ENCODE measurements around the gene HNRNPF. TPM values are rescaled to one million over a fixed set of nuclear protein-coding genes. Genes with fewer than 3 reads are reported as not detected.

The HNRNPF gene
- total and polyA plus RNA-seq, 4 donors: 79.1 to 237 (median 176) TPM

- 92 to 93% methylated on average over 47 to 49 of the region's 49 CpGs for WGBS, 2 donors
- peaks cover 0 to 3% (median 0%) of the 10 kb centered on the region in 5 donors for H3K4me1 ChIP-seq (ENCODE audit: control insufficient read depth in 5 of 5, insufficient read depth in 5 of 5, low read length in 5 of 5)
- no peak for TF ChIP-seq CTCF (IDR thresholded peaks at IDR 0.05; ENCODE audit: control extremely low read depth, extremely low read depth)
Observed at GRCh38 chr10:43342279-43343125, 66.5 kb downstream of the HNRNPF start.

DNA sequence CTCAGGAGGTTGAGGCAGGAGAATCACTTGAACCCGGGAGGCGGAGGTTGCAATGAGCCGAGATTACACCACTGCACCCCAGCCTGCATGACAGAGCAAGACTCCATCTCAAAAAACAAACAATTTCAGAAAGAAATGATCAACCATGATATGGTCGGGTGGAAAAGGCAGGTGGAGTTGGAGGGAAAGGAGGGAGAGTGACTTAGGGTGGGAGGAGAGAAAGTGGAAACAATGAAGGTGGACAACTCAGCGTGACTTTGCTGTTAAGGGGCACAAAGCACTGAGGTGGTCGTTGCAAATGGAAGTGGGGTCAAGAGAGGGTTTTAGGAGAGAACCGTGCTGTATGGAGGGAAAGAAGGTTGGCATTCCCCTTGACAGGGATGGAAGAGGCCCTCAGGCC is 67.5 kb downstream of the HNRNPF start:
- Histone ChIP-seq H3K9ac (ENCODE audit: insufficient read depth in 1 of 2, low read length in 2 of 2) (no peak overlapping the region), H3K4me1 (ENCODE audit: control insufficient read depth in 5 of 5, insufficient read depth in 5 of 5, low read length in 5 of 5) (peaks cover 0 to 3% (median 0%) of the 10 kb centered on the region in 5 donors), H3K27me3 (ENCODE audit: control insufficient read depth in 3 of 3, insufficient read depth in 3 of 3, low read length in 2 of 3) (no peaks in the 10 kb centered on the region), H3K27ac (ENCODE audit: low read depth in 1 of 2, low read length in 1 of 2) (no peak overlapping the region), H3K4me3 (no peak overlapping the region), H3K9me3 (ENCODE audit: control insufficient read depth in 4 of 4, insufficient read depth in 3 of 4, low read length in 3 of 4) (no peaks in the 10 kb centered on the region), H3K36me3 (ENCODE audit: control insufficient read depth in 4 of 4, insufficient read depth in 4 of 4, low read length in 4 of 4) (no peaks in the 10 kb centered on the region)
- no peak for TF ChIP-seq CTCF (IDR thresholded peaks at IDR 0.05; ENCODE audit: control extremely low read depth, extremely low read depth)
- DNase-seq (no peak), ATAC-seq (ENCODE audit: insufficient read depth, low FRiP score) (no peak)
- WGBS, 2 donors: 83 to 88% methylated on average over 7 of the region's 7 CpGs

More at GRCh38 chr10:43342279-43343125, 66.5 kb downstream of the HNRNPF start:
- H3K9ac ChIP-seq (ENCODE audit: insufficient read depth in 1 of 2, low read length in 2 of 2): no peak overlapping the region
- no peaks in the 10 kb centered on the region for H3K9me3 ChIP-seq (ENCODE audit: control insufficient read depth in 4 of 4, insufficient read depth in 3 of 4, low read length in 3 of 4)
- no peak overlapping the region for H3K27ac ChIP-seq (ENCODE audit: low read depth in 1 of 2, low read length in 1 of 2)
- ATAC-seq (ENCODE audit: insufficient read depth, low FRiP score): no peak
- no peaks in the 10 kb centered on the region for H3K36me3 ChIP-seq (ENCODE audit: control insufficient read depth in 4 of 4, insufficient read depth in 4 of 4, low read length in 4 of 4)
- H3K27me3 ChIP-seq (ENCODE audit: control insufficient read depth in 3 of 3, insufficient read depth in 3 of 3, low read length in 2 of 3): no peaks in the 10 kb centered on the region
- no peak for DNase-seq
- no peak overlapping the region for H3K4me3 ChIP-seq

DNA sequence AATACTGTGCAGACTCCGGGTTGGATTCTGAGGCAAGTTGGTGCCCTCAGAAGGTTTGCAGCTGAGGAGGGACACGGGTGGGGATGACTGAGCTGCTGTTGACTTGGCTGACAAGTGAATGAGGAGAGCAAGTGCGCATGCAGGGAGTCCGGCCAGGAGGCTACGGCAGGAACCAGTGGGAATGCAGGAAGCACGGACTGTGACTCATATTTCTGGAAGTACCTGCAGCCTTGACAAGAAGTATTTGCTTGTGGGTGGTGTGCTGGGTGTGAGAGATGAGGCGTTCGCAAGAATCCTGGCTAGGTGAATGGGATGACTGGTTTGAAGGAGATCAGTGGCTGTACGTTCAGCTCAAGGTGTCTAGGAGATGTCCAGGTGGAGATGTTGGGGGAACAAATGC is 68.4 kb downstream of the HNRNPF start:
- H3K9me3 ChIP-seq (ENCODE audit: control insufficient read depth in 4 of 4, insufficient read depth in 3 of 4, low read length in 3 of 4): no peaks in the 10 kb centered on the region
- peak; percentile 73 for ATAC-seq (ENCODE audit: insufficient read depth, low FRiP score)
- peak overlapping the region in 1 of 2 donors; percentile 72 for H3K27ac ChIP-seq (ENCODE audit: low read depth in 1 of 2, low read length in 1 of 2)
- TF ChIP-seq CTCF (IDR thresholded peaks at IDR 0.05; ENCODE audit: control extremely low read depth, extremely low read depth): no peak
- peaks cover 0 to 6% (median 0%) of the 10 kb centered on the region in 5 donors for H3K4me1 ChIP-seq (ENCODE audit: control insufficient read depth in 5 of 5, insufficient read depth in 5 of 5, low read length in 5 of 5)
- H3K9ac ChIP-seq (ENCODE audit: insufficient read depth in 1 of 2, low read length in 2 of 2): no peak overlapping the region
- 61 to 79% methylated on average over 9 of the region's 9 CpGs for whole genome bisulfite sequencing, 2 donors
- DNase-seq: no peak
- no peak overlapping the region for H3K4me3 ChIP-seq
- no peaks in the 10 kb centered on the region for H3K36me3 ChIP-seq (ENCODE audit: control insufficient read depth in 4 of 4, insufficient read depth in 4 of 4, low read length in 4 of 4)
- H3K27me3 ChIP-seq (ENCODE audit: control insufficient read depth in 3 of 3, insufficient read depth in 3 of 3, low read length in 2 of 3): no peaks in the 10 kb centered on the region

Measured in lung (tissue), 12 donors.